H9 (cell line): ENCODE data around the gene VPS25. TPM values are rescaled to one million over a fixed set of nuclear protein-coding genes. Genes with fewer than 3 reads are reported as not detected.

Experiments used
- DNase-seq: peaks from one replicate; pipeline ENCODE4 v3.0.0-alpha.2; 2017
- H2AFZ ChIP-seq: one replicate; pipeline ENCODE4 v1.6.1; 2013; ENCODE audit warnings: mild to moderate bottlenecking, low read length, control low read depth, moderate library complexity
- H2AK5ac ChIP-seq: 2 replicates; pipeline ENCODE4 v1.6.1; 2013; ENCODE audit warnings: low read length, control low read depth, mixed read lengths; ENCODE audit not compliant: insufficient read length
- H2BK120ac ChIP-seq: one replicate; pipeline ENCODE4 v1.6.1; 2013; ENCODE audit warnings: low read depth, mild to moderate bottlenecking, low read length, control low read depth, inconsistent platforms; ENCODE audit not compliant: poor library complexity, severe bottlenecking
- H2BK12ac ChIP-seq: 2 replicates; pipeline ENCODE4 v1.6.1; 2013; ENCODE audit warnings: low read length, control low read depth, mixed read lengths, low read depth; ENCODE audit not compliant: insufficient read length
- H2BK15ac ChIP-seq: 2 replicates; pipeline ENCODE4 v1.6.1; 2013; ENCODE audit warnings: low read depth, low read length, control low read depth
- H2BK20ac ChIP-seq: one replicate; pipeline ENCODE4 v1.6.1; 2013; ENCODE audit warnings: low read depth, mild to moderate bottlenecking, low read length, control low read depth, inconsistent platforms; ENCODE audit not compliant: poor library complexity, severe bottlenecking
- H2BK5ac ChIP-seq: 2 replicates; pipeline ENCODE4 v1.6.1; 2013; ENCODE audit warnings: low read length, control low read depth, mixed read lengths; ENCODE audit not compliant: insufficient read length
- H3K14ac ChIP-seq: 2 replicates; pipeline ENCODE4 v1.6.1; 2013; ENCODE audit warnings: low read length, control low read depth; ENCODE audit not compliant: insufficient read depth
- H3K18ac ChIP-seq: 2 replicates; pipeline ENCODE4 v1.6.1; 2013; ENCODE audit warnings: low read depth, mild to moderate bottlenecking, mixed read lengths, low read length, control low read depth; ENCODE audit not compliant: insufficient read length
- H3K23ac ChIP-seq: 2 replicates; pipeline ENCODE4 v1.6.1; 2013; ENCODE audit warnings: low read length, control low read depth, mixed read lengths, low read depth; ENCODE audit not compliant: insufficient read length
- H3K23me2 ChIP-seq: 2 replicates; pipeline ENCODE4 v1.6.1; 2013; ENCODE audit warnings: low read depth, mild to moderate bottlenecking, mixed read lengths, low read length, control low read depth; ENCODE audit not compliant: insufficient read length, poor library complexity, severe bottlenecking
- H3K27ac ChIP-seq: 2 replicates; pipeline ENCODE4 v1.5.1; 2013; ENCODE audit warnings: low read length, control low read depth, mixed read lengths, low read depth; ENCODE audit not compliant: insufficient read length
- H3K27me3 ChIP-seq: 2 replicates; pipeline ENCODE4 v1.6.1; 2013; ENCODE audit warnings: low read length, control low read depth, inconsistent platforms; ENCODE audit not compliant: insufficient read depth
- H3K4ac ChIP-seq: 2 replicates; pipeline ENCODE4 v1.6.1; 2013; ENCODE audit warnings: low read depth, mild to moderate bottlenecking, control low read depth, inconsistent platforms, low read length, moderate library complexity
- H3K4me1 ChIP-seq: 2 replicates; pipeline ENCODE4 v1.6.1; 2013; ENCODE audit warnings: low read length, control low read depth, inconsistent platforms; ENCODE audit not compliant: insufficient read depth
- H3K4me2 ChIP-seq: 2 replicates; pipeline ENCODE4 v1.6.1; 2013; ENCODE audit warnings: low read length, control low read depth, mixed read lengths; ENCODE audit not compliant: insufficient read length, insufficient read depth
- H3K56ac ChIP-seq: 2 replicates; pipeline ENCODE4 v1.6.1; 2013; ENCODE audit warnings: low read depth, mild to moderate bottlenecking, mixed read lengths, low read length, control low read depth; ENCODE audit not compliant: insufficient read length
- H3K79me1 ChIP-seq: 2 replicates; pipeline ENCODE4 v1.6.1; 2013; ENCODE audit warnings: low read depth, mild to moderate bottlenecking, moderate library complexity, low read length, control low read depth, inconsistent platforms; ENCODE audit not compliant: insufficient read depth, poor library complexity, severe bottlenecking
- H3K79me2 ChIP-seq: 2 replicates; pipeline ENCODE4 v1.6.1; 2013; ENCODE audit warnings: low read length, control low read depth, inconsistent platforms; ENCODE audit not compliant: insufficient read depth
- H3K9ac ChIP-seq: 2 replicates; pipeline ENCODE4 v1.6.1; 2013; ENCODE audit warnings: low read length, control low read depth, mixed read lengths; ENCODE audit not compliant: insufficient read length; ENCODE audit errors: extremely low read depth
- H3K9me3 ChIP-seq: one replicate; pipeline ENCODE4 v1.6.1; 2013; ENCODE audit warnings: low read depth, low read length, inconsistent platforms; ENCODE audit not compliant: control insufficient read depth
- H3T11ph ChIP-seq: one replicate; pipeline ENCODE4 v1.6.1; 2013; ENCODE audit warnings: mild to moderate bottlenecking, low read length, control low read depth, inconsistent platforms
- H4K20me1 ChIP-seq: one replicate; pipeline ENCODE4 v1.6.1; 2013; ENCODE audit not compliant: control insufficient read depth, insufficient read length, insufficient read depth
- H4K5ac ChIP-seq: 2 replicates; pipeline ENCODE4 v1.6.1; 2013; ENCODE audit warnings: low read depth, mild to moderate bottlenecking, mixed read lengths, low read length, control low read depth; ENCODE audit not compliant: insufficient read length
- H4K8ac ChIP-seq: replicated peaks from 2 replicates; pipeline ENCODE4 v1.6.1; 2013; ENCODE audit warnings: low read length, control low read depth, mixed read lengths, low read depth; ENCODE audit not compliant: insufficient read length
- H4K91ac ChIP-seq: 2 replicates; pipeline ENCODE4 v1.6.1; 2013; ENCODE audit warnings: low read depth, mild to moderate bottlenecking, moderate library complexity, mixed read lengths, low read length, control low read depth; ENCODE audit not compliant: insufficient read length
- H3K27ac Mint-ChIP-seq, 3 experiments: 2 replicates in 2 of 3; 3 replicates in 1 of 3; pipeline ENCODE4 v1.8.0; 2020 to 2021; ENCODE audit warnings: mixed read lengths in 3 of 3, mild to moderate bottlenecking in 1 of 3, moderate library complexity in 1 of 3
- H3K27me3 Mint-ChIP-seq: 2 replicates; pipeline ENCODE4 v1.8.0; 2021; ENCODE audit warnings: low read depth, mild to moderate bottlenecking, moderate library complexity, mixed read lengths
- H3K36me3 Mint-ChIP-seq, 3 experiments: 2 replicates in 2 of 3; 3 replicates in 1 of 3; pipeline ENCODE4 v1.8.0; 2020 to 2021; ENCODE audit warnings: low read depth in 3 of 3, mixed read lengths in 3 of 3; ENCODE audit not compliant: insufficient read depth in 1 of 3
- H3K4me1 Mint-ChIP-seq, 2 experiments: 2 replicates each; pipeline ENCODE4 v1.8.0; 2020; ENCODE audit warnings: mixed read lengths in 2 of 2
- H3K4me3 Mint-ChIP-seq, 2 experiments: 2 replicates in 1 of 2; 3 replicates in 1 of 2; pipeline ENCODE4 v1.8.0; 2020 to 2021; ENCODE audit warnings: mild to moderate bottlenecking in 2 of 2, mixed read lengths in 2 of 2, moderate library complexity in 1 of 2
- H3K9me3 Mint-ChIP-seq, 2 experiments: 2 replicates in 1 of 2; 3 replicates in 1 of 2; pipeline ENCODE4 v1.8.0; 2020; ENCODE audit warnings: mild to moderate bottlenecking in 2 of 2, mixed read lengths in 2 of 2, moderate library complexity in 1 of 2
- CTCF ChIP-seq: fragments of 200-600 bp; sonication (generic); conservative IDR thresholded peaks from 3 replicates; pipeline ENCODE4 v1.8.0; 2021; ENCODE audit warnings: antibody characterized with exemption, mild to moderate bottlenecking
- WGBS: extraction: QIAGEN DNeasy Blood & Tissue Kit; methylation state at CpG from one replicate; pipeline ENCODE4 v1.1.7; 2013; ENCODE audit warnings: missing lambda C conversion rate, low lambda C conversion rate, mixed read lengths; ENCODE audit not compliant: insufficient read length; ENCODE audit errors: extremely low coverage; 5-methylcytosine and 5-hydroxymethylcytosine counted together
- total RNA-seq: library from RNA; stranded (reverse); gene quantifications from 2 replicates; pipeline ENCODE4 v1.2.1, GENCODE V29; 2021

VPS25 gene
- total RNA-seq, 1 experiment from 2014 or later = 113 TPM

DNA sequence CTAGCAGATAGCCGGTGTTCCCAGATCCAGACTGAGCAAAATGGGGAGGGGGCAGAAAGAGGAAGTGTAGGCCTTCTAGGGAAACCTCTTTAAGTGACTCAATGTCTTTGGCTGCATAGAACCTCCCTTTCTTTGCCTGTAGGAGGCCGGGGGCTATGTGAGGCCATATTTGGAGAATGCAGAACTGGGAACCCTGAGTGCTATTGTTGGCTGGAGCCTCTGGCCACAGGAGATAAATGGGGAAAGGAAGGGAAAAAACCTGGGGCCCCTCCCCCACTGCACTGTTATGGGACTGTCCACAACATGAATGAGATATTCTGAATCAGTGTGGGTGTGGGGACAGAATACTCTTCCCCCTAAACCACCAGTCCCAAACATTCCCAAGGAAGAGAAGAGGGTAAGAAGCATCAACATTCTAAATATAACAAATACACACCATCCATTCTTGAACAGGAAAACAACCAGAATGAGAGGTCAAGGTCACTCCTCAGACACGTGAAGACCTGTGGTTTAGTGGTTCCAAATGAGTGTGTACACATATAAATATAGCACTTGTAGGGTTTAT lies 2.4 kb downstream of the VPS25 start:
- peaks cover 15 to 17% of the 10 kb centered on the region in 2 experiments for H3K4me1 Mint-ChIP-seq
- Histone ChIP-seq H2BK5ac (no peak overlapping the region), H3K9ac (no peak overlapping the region), H3K56ac (no peak overlapping the region), H3K27me3 (no peaks in the 10 kb centered on the region), H2AFZ (no peak overlapping the region), H2BK120ac (no peak overlapping the region), H3K9me3 (no peaks in the 10 kb centered on the region), H3K4me1 (no peaks in the 10 kb centered on the region), H3T11ph (no peak overlapping the region), H4K8ac (no peak overlapping the region), H3K23ac (no peak overlapping the region), H2BK12ac (no peak overlapping the region), H3K14ac (no peak overlapping the region), H4K20me1 (no peaks in the 10 kb centered on the region), H4K5ac (no peak overlapping the region), H2AK5ac (no peak overlapping the region), H2BK15ac (no peak overlapping the region), H3K27ac (no peak overlapping the region), H3K4ac (no peak overlapping the region), H3K23me2 (peaks cover 8% of the 10 kb centered on the region), H3K18ac (no peak overlapping the region), H3K79me2 (no peaks in the 10 kb centered on the region), H3K4me2 (no peak overlapping the region), H2BK20ac (no peak overlapping the region), H3K79me1 (no peaks in the 10 kb centered on the region), H4K91ac (no peak overlapping the region)
- no peak overlapping the region for H3K27ac Mint-ChIP-seq
- H3K27me3 Mint-ChIP-seq = no peaks in the 10 kb centered on the region
- no peak for TF ChIP-seq CTCF
- peak overlapping the region; percentile 23 to 100; a peak in 2 of 5 replicates for H3K4me3 Mint-ChIP-seq
- H3K9me3 Mint-ChIP-seq = no peaks in the 10 kb centered on the region; a peak in 1 of 5 replicates
- H3K36me3 Mint-ChIP-seq = peaks cover 4 to 44% (median 41%) of the 10 kb centered on the region in 3 experiments; a peak in 6 of 7 replicates
- no CpG with 5 or more reads among the region's 3 CpGs for WGBS
- DNase-seq = no peak
